ENCODE results near the gene NCMAP. TPM values are rescaled to one million over a fixed set of nuclear protein-coding genes. Genes with fewer than 3 reads are reported as not detected.
A peak's percentile ranks its signal among the peaks of the same experiment; 100 is the strongest.

The NCMAP gene
- total RNA-seq, 1 donor from 2014 or later, result 2.2 TPM

DNA sequence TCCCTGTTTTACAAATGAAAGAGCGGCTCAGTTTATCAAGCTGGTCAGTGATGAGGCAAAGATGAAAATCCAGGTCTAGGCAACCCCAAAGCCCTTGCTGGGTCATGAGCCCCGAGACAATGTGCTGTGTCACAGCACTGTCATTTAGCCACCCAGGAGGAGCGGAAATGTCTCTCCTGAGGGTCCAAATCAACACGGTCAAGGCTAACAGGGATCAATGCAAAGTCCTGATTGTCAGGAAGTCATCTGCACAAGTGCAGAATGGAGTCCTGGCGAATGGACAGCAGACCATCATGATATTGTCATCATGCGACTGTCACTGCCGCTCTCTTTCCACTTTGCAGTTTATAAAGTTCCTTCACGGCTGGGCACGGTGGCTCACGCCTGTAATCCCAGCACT, 30.2 kb downstream of the NCMAP start:
- no peak overlapping the region for H3K4me3 ChIP-seq (ENCODE audit: low read depth, low read length)
- no peak for DNase-seq (ENCODE audit: low read depth)
- TF ChIP-seq, protein P1, sequence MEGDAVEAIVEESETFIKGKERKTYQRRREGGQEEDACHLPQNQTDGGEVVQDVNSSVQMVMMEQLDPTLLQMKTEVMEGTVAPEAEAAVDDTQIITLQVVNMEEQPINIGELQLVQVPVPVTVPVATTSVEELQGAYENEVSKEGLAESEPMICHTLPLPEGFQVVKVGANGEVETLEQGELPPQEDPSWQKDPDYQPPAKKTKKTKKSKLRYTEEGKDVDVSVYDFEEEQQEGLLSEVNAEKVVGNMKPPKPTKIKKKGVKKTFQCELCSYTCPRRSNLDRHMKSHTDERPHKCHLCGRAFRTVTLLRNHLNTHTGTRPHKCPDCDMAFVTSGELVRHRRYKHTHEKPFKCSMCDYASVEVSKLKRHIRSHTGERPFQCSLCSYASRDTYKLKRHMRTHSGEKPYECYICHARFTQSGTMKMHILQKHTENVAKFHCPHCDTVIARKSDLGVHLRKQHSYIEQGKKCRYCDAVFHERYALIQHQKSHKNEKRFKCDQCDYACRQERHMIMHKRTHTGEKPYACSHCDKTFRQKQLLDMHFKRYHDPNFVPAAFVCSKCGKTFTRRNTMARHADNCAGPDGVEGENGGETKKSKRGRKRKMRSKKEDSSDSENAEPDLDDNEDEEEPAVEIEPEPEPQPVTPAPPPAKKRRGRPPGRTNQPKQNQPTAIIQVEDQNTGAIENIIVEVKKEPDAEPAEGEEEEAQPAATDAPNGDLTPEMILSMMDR (conservative IDR thresholded peaks at IDR 0.05; ENCODE audit: low read depth, low read length), result no peak

DNA sequence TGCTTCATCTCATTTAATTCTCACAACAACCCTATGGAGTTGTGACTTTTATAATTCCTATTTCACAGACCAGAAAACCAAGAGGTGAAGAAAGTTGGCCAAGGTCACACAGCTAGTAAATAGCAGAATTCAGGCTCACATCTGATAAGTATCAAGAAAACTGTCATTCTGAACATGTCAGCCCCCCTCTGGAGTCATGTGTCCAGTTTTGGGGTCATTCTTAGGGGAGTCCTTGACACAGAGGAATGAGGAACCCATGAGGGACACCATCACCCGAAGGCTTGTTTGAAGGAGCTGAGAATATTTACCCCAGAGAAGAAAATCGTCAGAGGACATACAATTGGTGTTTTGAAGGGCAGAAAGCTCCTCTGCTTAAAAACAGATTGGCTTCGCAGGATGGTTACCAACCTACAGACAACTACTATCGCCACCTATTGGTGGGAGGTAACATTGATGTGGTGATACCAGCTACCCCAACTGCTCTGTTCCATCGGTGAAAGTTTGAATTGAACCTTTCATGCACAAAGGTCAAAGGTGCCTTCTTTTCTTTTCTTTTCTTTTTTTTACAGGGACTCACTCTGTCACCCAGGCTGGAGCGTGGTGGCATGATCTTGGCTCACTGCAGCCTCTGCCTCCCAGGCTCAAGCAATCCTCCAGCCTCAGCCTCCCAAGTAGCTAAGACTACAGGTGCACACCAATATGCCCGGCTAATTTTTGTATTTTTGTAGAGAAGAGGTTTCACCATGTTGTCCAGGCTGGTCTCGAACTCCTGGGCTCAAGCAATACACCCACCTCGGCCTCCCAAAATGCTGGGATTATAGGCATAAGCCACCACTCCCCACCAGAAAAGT, 31.3 kb downstream of the NCMAP start:
- H3K4me3 ChIP-seq (ENCODE audit: low read depth, low read length), result no peak overlapping the region
- DNase-seq (ENCODE audit: low read depth), result no peak
- TF ChIP-seq, protein P1 (conservative IDR thresholded peaks at IDR 0.05; ENCODE audit: low read depth, low read length), result peak; percentile 87

DNA sequence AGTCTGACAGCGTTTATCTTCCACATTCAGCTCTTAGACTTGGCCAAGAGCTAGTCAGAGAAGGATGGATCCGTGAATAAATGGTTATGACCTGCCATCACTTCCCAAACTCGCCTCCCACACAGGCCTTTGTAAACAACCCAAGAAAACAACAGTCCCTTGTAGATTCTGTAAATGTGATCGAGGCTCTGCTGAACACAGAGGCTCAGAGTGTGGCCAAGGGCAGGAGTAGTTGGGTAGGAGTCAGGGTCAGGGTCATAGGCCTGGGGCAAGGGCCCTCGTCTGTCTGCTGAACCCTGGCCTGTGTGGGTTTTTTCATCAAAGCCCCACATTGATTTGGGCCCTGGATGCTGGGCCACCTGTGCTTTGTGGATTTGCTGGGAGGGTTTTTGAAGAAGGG, 32.7 kb downstream of the NCMAP start:
- TF ChIP-seq, protein P1 (conservative IDR thresholded peaks at IDR 0.05; ENCODE audit: low read depth, low read length), result no peak
- DNase-seq (ENCODE audit: low read depth), result no peak
- H3K4me3 ChIP-seq (ENCODE audit: low read depth, low read length), result no peak overlapping the region

DNA sequence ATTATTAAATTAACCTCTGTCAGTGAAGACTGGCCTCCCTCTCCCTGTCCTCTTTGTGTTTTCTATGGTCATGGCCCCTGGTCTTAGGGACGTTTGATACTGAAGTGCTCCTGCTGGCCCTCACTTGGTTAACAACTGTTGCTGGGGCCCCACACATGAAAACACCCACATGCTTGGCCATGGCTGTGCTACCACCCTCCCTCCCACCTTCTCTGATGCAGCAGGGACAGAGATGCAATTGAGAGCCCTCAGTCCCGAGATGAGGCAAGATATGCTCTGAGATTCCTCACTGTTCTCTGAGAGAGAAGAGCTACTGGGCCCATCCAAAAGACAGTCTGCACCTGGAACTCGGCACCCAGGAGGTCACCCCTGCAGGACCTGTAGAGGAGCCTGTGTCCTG, 33.3 kb downstream of the NCMAP start:
- DNase-seq (ENCODE audit: low read depth), result no peak
- H3K4me3 ChIP-seq (ENCODE audit: low read depth, low read length), result no peak overlapping the region
- TF ChIP-seq, protein P1 (conservative IDR thresholded peaks at IDR 0.05; ENCODE audit: low read depth, low read length), result no peak

DNA sequence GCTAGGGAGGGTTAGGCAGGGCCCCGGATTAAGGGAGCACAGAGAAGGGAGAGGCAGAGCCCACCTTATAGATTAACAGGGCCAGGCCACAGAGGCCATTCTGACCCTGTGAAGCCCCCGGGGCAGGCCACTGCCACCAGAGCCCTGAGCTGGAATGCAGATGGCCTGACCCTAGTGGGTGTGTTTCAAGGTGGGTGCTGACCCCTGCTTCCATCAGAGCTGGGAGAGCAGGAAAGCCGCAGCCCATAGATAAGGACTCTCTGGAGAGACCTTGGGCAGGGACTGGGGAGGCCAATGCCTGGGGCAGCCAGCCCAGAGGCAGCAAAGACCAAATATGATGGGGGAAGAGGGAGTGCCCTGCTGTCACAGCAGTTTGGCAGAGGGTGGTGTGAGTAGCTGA, 35.9 kb downstream of the NCMAP start:
- TF ChIP-seq, protein P1 (conservative IDR thresholded peaks at IDR 0.05; ENCODE audit: low read depth, low read length), result no peak
- no peak for DNase-seq (ENCODE audit: low read depth)

DNA sequence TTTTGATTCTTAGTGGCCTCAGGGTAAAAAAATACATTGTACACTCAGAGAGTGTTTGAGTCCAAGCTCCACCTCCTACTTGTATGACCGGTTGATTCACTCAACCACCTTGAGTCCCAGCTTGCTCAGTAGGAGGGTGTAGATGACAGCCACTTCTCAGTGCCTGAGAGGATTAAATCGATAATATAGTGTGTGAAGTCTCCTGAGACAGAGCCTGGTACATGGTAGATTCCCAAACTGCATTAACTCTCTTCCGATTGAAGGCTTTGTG, 38.4 kb downstream of the NCMAP start:
- H3K4me3 ChIP-seq (ENCODE audit: low read depth, low read length), result no peak overlapping the region
- TF ChIP-seq, protein P1 (conservative IDR thresholded peaks at IDR 0.05; ENCODE audit: low read depth, low read length), result no peak
- DNase-seq (ENCODE audit: low read depth), result no peak

More for the DNA sequence above, 35.9 kb downstream of the NCMAP start:
- no peak overlapping the region for H3K4me3 ChIP-seq (ENCODE audit: low read depth, low read length)

DNA sequence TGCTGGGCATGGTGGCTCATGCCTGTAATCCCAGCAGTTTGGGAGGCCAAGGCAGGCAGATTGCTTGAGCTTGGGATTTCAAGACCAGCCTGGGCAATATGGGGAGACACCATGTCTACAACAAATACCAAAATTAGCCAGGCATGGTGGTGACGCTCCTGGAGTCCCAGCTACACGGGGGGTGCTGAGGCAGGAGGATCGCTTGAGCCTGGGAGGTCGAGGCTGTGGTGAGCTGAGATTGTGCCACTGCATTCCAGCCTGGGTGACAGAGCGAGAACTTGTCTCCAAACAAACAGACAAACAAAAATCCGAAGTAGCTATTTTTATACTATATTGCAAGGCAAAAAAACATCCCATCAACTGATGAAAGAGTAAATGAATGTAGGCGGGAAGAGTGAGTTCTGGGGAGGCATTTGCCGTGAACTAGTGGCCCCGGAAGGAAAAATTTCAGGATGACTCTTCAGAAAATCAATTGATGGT, 40.6 kb downstream of the NCMAP start:
- TF ChIP-seq, protein P1 (conservative IDR thresholded peaks at IDR 0.05; ENCODE audit: low read depth, low read length), result no peak
- no peak for DNase-seq (ENCODE audit: low read depth)

More for the DNA sequence above, 40.6 kb downstream of the NCMAP start:
- H3K4me3 ChIP-seq (ENCODE audit: low read depth, low read length), result no peak overlapping the region
